H1 (cell line): ENCODE measurements around the gene SPECC1. TPM values are rescaled to one million over a fixed set of nuclear protein-coding genes. Genes with fewer than 3 reads are reported as not detected.

Experiments used
- CTCF ChIA-PET: fragments of 300-600 bp; sonication (Branson Sonifier 250); formaldehyde crosslinking; loops from one replicate; lab custom pipeline; 2021; ENCODE audit not compliant: partially characterized antibody; lab: Charles Lee
- POLR2A ChIA-PET: fragments of 300-600 bp; sonication (Branson Sonifier 250); formaldehyde crosslinking; loops from one replicate; lab custom pipeline; 2021; ENCODE audit warnings: inconsistent platforms; ENCODE audit not compliant: partially characterized antibody; lab: Charles Lee
- DNase-seq, 2 experiments: peaks; one replicate each; pipeline versions ENCODE4 v3.0.0 to v3.0.0-alpha.2; 2010 to 2022; ENCODE audit warnings: low spot score in 2 of 2, low read depth in 1 of 2, mixed read lengths in 1 of 2
- FAIRE-seq: peaks from 2 replicates; lab custom pipeline; 2011; peaks lifted over from hg19 to GRCh38; lab: Jason Lieb, UNC
- H2AFZ ChIP-seq: 2 replicates; pipeline ENCODE4 v1.8.1; 2012; ENCODE audit warnings: low read length, inconsistent platforms
- H2AK5ac ChIP-seq: 2 replicates; pipeline ENCODE4 v1.6.1; 2013; ENCODE audit warnings: low read depth, low read length
- H2BK120ac ChIP-seq: replicated peaks from 2 replicates; pipeline ENCODE3; 2013; ENCODE audit warnings: low read depth, low read length, inconsistent platforms
- H2BK12ac ChIP-seq: 2 replicates; pipeline ENCODE4 v1.6.1; 2013; ENCODE audit warnings: low read depth, low read length
- H2BK15ac ChIP-seq: 2 replicates; pipeline ENCODE4 v1.6.1; 2013; ENCODE audit warnings: low read length
- H2BK20ac ChIP-seq: 2 replicates; pipeline ENCODE4 v1.6.1; 2013; ENCODE audit warnings: low read length
- H2BK5ac ChIP-seq: 2 replicates; pipeline ENCODE4 v1.6.1; 2013; ENCODE audit warnings: low read depth, low read length
- H3K14ac ChIP-seq: 2 replicates; pipeline ENCODE4 v1.6.1; 2013; ENCODE audit warnings: inconsistent platforms; ENCODE audit not compliant: insufficient read length
- H3K18ac ChIP-seq: 2 replicates; pipeline ENCODE4 v1.6.1; 2013; ENCODE audit warnings: low read length; ENCODE audit errors: extremely low read depth
- H3K23ac ChIP-seq: 2 replicates; pipeline ENCODE4 v1.6.1; 2013; ENCODE audit warnings: inconsistent platforms; ENCODE audit not compliant: insufficient read length
- H3K23me2 ChIP-seq: 2 replicates; pipeline ENCODE4 v1.6.1; 2013; ENCODE audit warnings: low read depth, low read length
- H3K27ac ChIP-seq: 2 replicates; pipeline ENCODE4 v1.6.1; 2011; ENCODE audit warnings: low read depth, low read length, inconsistent platforms
- H3K27me3 ChIP-seq, 4 experiments: replicated peaks in 1 of 4; 1 replicate in 1 of 4; 2 replicates in 3 of 4; pipeline versions ENCODE4 v1.6.1 to v1.8.1; 2011 to 2013; ENCODE audit warnings: low read length in 3 of 4, mild to moderate bottlenecking in 3 of 4, inconsistent platforms in 2 of 4, mixed read lengths in 2 of 4, moderate library complexity in 1 of 4; ENCODE audit not compliant: control insufficient read depth in 3 of 4, insufficient read depth in 3 of 4; ENCODE audit errors: extremely low read depth in 1 of 4
- H3K36me3 ChIP-seq, 4 experiments: 2 replicates each; pipeline versions ENCODE4 v1.6.1 to v1.8.1; 2011 to 2013; ENCODE audit warnings: mild to moderate bottlenecking in 4 of 4, low read length in 3 of 4, moderate library complexity in 2 of 4, control low read depth in 1 of 4, inconsistent platforms in 1 of 4; ENCODE audit not compliant: insufficient read depth in 4 of 4, control insufficient read depth in 2 of 4
- H3K4ac ChIP-seq: replicated peaks from 2 replicates; pipeline ENCODE3; 2013; ENCODE audit warnings: low read length, low read depth, mixed read lengths, inconsistent platforms; ENCODE audit not compliant: insufficient read length
- H3K4me1 ChIP-seq, 4 experiments: replicated peaks in 1 of 4; 1 replicate in 1 of 4; 2 replicates in 3 of 4; pipeline versions ENCODE4 v1.6.1 to v1.8.1; 2011 to 2013; ENCODE audit warnings: low read length in 3 of 4, inconsistent platforms in 2 of 4, mixed read lengths in 1 of 4; ENCODE audit not compliant: insufficient read depth in 4 of 4, control insufficient read depth in 3 of 4
- H3K4me2 ChIP-seq, 2 experiments: 2 replicates each; pipeline versions ENCODE4 v1.6.1 to v1.8.1; 2011 to 2013; ENCODE audit warnings: low read depth in 2 of 2, low read length in 2 of 2, control low read depth in 1 of 2, inconsistent platforms in 1 of 2, mild to moderate bottlenecking in 1 of 2; ENCODE audit not compliant: insufficient read depth in 1 of 2
- H3K4me3 ChIP-seq, 4 experiments: fragments of 200-600, 300-600 bp in 1 of 4; sonication (generic), shearing (Covaris generic), sonication (Bioruptor Twin) in 1 of 4; 2 replicates each; pipeline versions ENCODE4 v1.5.1 to v1.8.1; 2011 to 2016; ENCODE audit warnings: low read length in 4 of 4, low read depth in 3 of 4, control low read depth in 2 of 4, inconsistent platforms in 2 of 4, mild to moderate bottlenecking in 2 of 4, mixed read lengths in 1 of 4, moderate library complexity in 1 of 4; ENCODE audit not compliant: insufficient read depth in 2 of 4; ENCODE audit errors: extremely low read depth in 1 of 4
- H3K56ac ChIP-seq: replicated peaks from 2 replicates; pipeline ENCODE3; 2013; ENCODE audit warnings: low read depth, mild to moderate bottlenecking, mixed read lengths, low read length, inconsistent platforms; ENCODE audit not compliant: insufficient read length
- H3K79me1 ChIP-seq: 2 replicates; pipeline ENCODE4 v1.6.1; 2013; ENCODE audit warnings: low read depth, low read length, control low read depth
- H3K79me2 ChIP-seq, 2 experiments: 2 replicates each; pipeline versions ENCODE4 v1.6.1 to v1.8.1; 2012 to 2013; ENCODE audit warnings: low read length in 2 of 2, mild to moderate bottlenecking in 2 of 2, inconsistent platforms in 1 of 2; ENCODE audit not compliant: insufficient read depth in 2 of 2, control insufficient read depth in 1 of 2
- H3K9ac ChIP-seq, 4 experiments: replicated peaks in 1 of 4; 1 replicate in 1 of 4; 2 replicates in 3 of 4; pipeline versions ENCODE4 v1.6.1 to v1.8.1; 2011 to 2013; ENCODE audit warnings: low read depth in 3 of 4, low read length in 3 of 4, control low read depth in 2 of 4, mild to moderate bottlenecking in 2 of 4, moderate library complexity in 2 of 4, inconsistent platforms in 1 of 4; ENCODE audit errors: extremely low read depth in 1 of 4
- H3K9me3 ChIP-seq, 2 experiments: 2 replicates each; pipeline versions ENCODE4 v1.6.1 to v1.8.1; 2012 to 2013; ENCODE audit warnings: mild to moderate bottlenecking in 2 of 2, moderate library complexity in 2 of 2, control low read depth in 1 of 2, inconsistent platforms in 1 of 2, low read depth in 1 of 2, low read length in 1 of 2, mixed read lengths in 1 of 2; ENCODE audit not compliant: insufficient read depth in 2 of 2
- H4K20me1 ChIP-seq, 2 experiments: replicated peaks in 1 of 2; 2 replicates each; pipeline versions ENCODE3 to v1.8.1; 2011 to 2013; ENCODE audit warnings: inconsistent platforms in 2 of 2, low read length in 2 of 2, mild to moderate bottlenecking in 1 of 2; ENCODE audit not compliant: insufficient read depth in 2 of 2, control insufficient read depth in 1 of 2
- H4K5ac ChIP-seq: 2 replicates; pipeline ENCODE4 v1.6.1; 2013; ENCODE audit warnings: low read length, low read depth, mixed read lengths, inconsistent platforms; ENCODE audit not compliant: insufficient read length
- H4K8ac ChIP-seq: 2 replicates; pipeline ENCODE4 v1.8.0; 2013; ENCODE audit warnings: mild to moderate bottlenecking, moderate library complexity, low read length, inconsistent platforms; ENCODE audit not compliant: insufficient read depth; ENCODE audit errors: extremely low read depth
- H4K91ac ChIP-seq: replicated peaks from 2 replicates; pipeline ENCODE3; 2013; ENCODE audit warnings: low read length, mixed read lengths, inconsistent platforms; ENCODE audit not compliant: insufficient read length
- ASH2L ChIP-seq: fragments of 200-600, 300-600 bp; sonication (generic); IDR thresholded peaks from one replicate; pipeline ENCODE4 v1.7.1; 2017; ENCODE audit warnings: low read length
- ATF3 ChIP-seq: IDR thresholded peaks from 2 replicates; pipeline ENCODE4 v1.6.1; 2011; ENCODE audit warnings: low read depth, mild to moderate bottlenecking, low read length; ENCODE audit not compliant: insufficient read depth
- JUND ChIP-seq: IDR thresholded peaks from 2 replicates; pipeline ENCODE4 v1.6.1; 2011; ENCODE audit warnings: mild to moderate bottlenecking, improper control_type of control experiment, low read length
- KDM5A ChIP-seq: fragments of 200-600 bp; IDR thresholded peaks from 2 replicates; pipeline ENCODE4 v1.7.1; 2012; ENCODE audit warnings: mild to moderate bottlenecking, low read length, inconsistent platforms, mixed read lengths
- NANOG ChIP-seq: IDR thresholded peaks from 2 replicates; pipeline ENCODE4 v1.6.1; 2011; ENCODE audit warnings: low read length, low read depth, mild to moderate bottlenecking, inconsistent platforms; ENCODE audit not compliant: insufficient read depth, poor library complexity, severe bottlenecking
- PHF8 ChIP-seq: fragments of 200-600 bp; sonication (generic); conservative IDR thresholded peaks from 2 replicates; pipeline ENCODE4 v1.7.1; 2012; ENCODE audit warnings: low read depth, mild to moderate bottlenecking, inconsistent platforms, low read length, moderate library complexity
- POLR2AphosphoS5 ChIP-seq: IDR thresholded peaks from 2 replicates; pipeline ENCODE4 v1.6.1; 2011; ENCODE audit warnings: low read depth, low read length
- RFX5 ChIP-seq: IDR thresholded peaks from 2 replicates; pipeline ENCODE4 v1.6.1; 2011; ENCODE audit warnings: low read depth, low read length, improper control_type of control experiment, borderline replicate concordance
- SAP30 ChIP-seq: fragments of 300-600 bp; sonication (generic); IDR thresholded peaks from 2 replicates; pipeline ENCODE4 v1.7.1; 2012; ENCODE audit warnings: low read length, moderate library complexity, mild to moderate bottlenecking, inconsistent platforms; ENCODE audit not compliant: insufficient read depth, insufficient replicate concordance
- SIRT6 ChIP-seq: IDR thresholded peaks from one replicate; pipeline ENCODE4 v1.7.1; 2012; ENCODE audit warnings: low read length, inconsistent platforms
- SP4 ChIP-seq: IDR thresholded peaks from 2 replicates; pipeline ENCODE4 v1.6.1; 2012; ENCODE audit warnings: low read length, inconsistent platforms
- WGBS, 2 experiments: shearing (Covaris generic) in 1 of 2; methylation state at CpG; one replicate each; pipeline versions ENCODE4 v1.1.6 to v1.1.7; 2013 to 2015; ENCODE audit warnings: low lambda C conversion rate in 2 of 2, mixed read lengths in 2 of 2, inconsistent platforms in 1 of 2, low coverage in 1 of 2, missing lambda C conversion rate in 1 of 2; ENCODE audit not compliant: insufficient replicate concordance in 2 of 2, insufficient coverage in 1 of 2, insufficient read length in 1 of 2; ENCODE audit errors: extremely low coverage in 1 of 2, missing lambda C conversion rate in 1 of 2; 5-methylcytosine and 5-hydroxymethylcytosine counted together
- polyA plus RNA-seq, 7 experiments: library from polyadenylated mRNA; depleted of rRNA in 3 of 7; stranded (reverse) in 5 of 7; unstranded in 2 of 7; fragments of >200 nt in 5 of 7; fragments of 200-250 nt in 2 of 7; gene quantifications; 1 replicate in 5 of 7; 2 replicates in 1 of 7; 4 replicates in 1 of 7; pipeline versions ENCODE4 v1.2.1 to v1.2.3, GENCODE V29; 2011 to 2013; ENCODE audit warnings: missing spikeins in 2 of 7, mixed read lengths in 2 of 7
- total RNA-seq: library from RNA; stranded (reverse); fragmentation: NEBNext Ultra II Directional; extraction: Animal tissue kit (Norgen Biotek cat#: 25700); gene quantifications from 2 replicates; pipeline ENCODE4 v1.2.1, GENCODE V29; 2021

Gene SPECC1
- total and polyA plus RNA-seq, 2 of the 8 experiments (the other 6 are each of a cell fraction or from before 2014, with no cell fraction given), result 35.8 to 87.9 TPM

- Histone ChIP-seq H3K14ac (no peak overlapping the region), H3K9me3 (no peaks in the 10 kb centered on the region), H2BK12ac (0 out of 2 replicates have a peak overlapping the region, but pooled peaks have one; percentile 63), H3K79me1 (peaks cover 6% of the 10 kb centered on the region; the same call in 1 of the 2 replicates), H2AK5ac (peak overlapping the region; percentile 98; the same call in 1 of the 2 replicates), H2BK5ac (peak overlapping the region; percentile 98), H3K4me1 (peaks cover 2 to 9% (median 3%) of the 10 kb centered on the region in 4 experiments; a peak in 4 of 7 replicates), H3K9ac (peak overlapping the region; percentile 61 to 92 (median 88)), H3K23ac (no peak overlapping the region), H2AFZ (no peak overlapping the region), H2BK15ac (no peak overlapping the region), H3K4me3 (peak overlapping the region; percentile 78 to 98 (median 90)), H3K18ac (peak overlapping the region; percentile 100), H4K5ac (peak overlapping the region; percentile 86), H3K4ac (peak overlapping the region; percentile 17), H3K27ac (peak overlapping the region; percentile 91), H4K20me1 (peaks cover 0 to 3% of the 10 kb centered on the region in 2 experiments), H4K91ac (peak overlapping the region; percentile 96), H3K23me2 (peaks cover 19% of the 10 kb centered on the region), H3K79me2 (peaks cover 22 to 40% of the 10 kb centered on the region in 2 experiments), H2BK20ac (peak overlapping the region; percentile 8; the same call in 1 of the 2 replicates), H4K8ac (peak overlapping the region; percentile 97), H3K56ac (peak overlapping the region; percentile 95), H2BK120ac (peak overlapping the region; percentile 3), H3K4me2 (peak overlapping the region; percentile 73 to 79), H3K36me3 (no peaks in the 10 kb centered on the region; a peak in 1 of 8 replicates), H3K27me3 (no peaks in the 10 kb centered on the region)
- FAIRE-seq, result no peak
- ChIA-PET CTCF (interaction anchor here (1.0 to 1.5 kb wide), 2 partner anchors 12 to 32 kb away, joined by 3 to 4 read pairs; no protein-coding TSS in a partner anchor), POLR2A (interaction anchor here (0.8 to 1.8 kb wide), 17 partner anchors 8 to 330 kb away, joined by 3 to 11 read pairs (median 6); partner anchors contain the start of genes SPECC1 and ULK2)
- DNase-seq, result no peak
- 3% methylated on average over 22 of the region's 22 CpGs; no CpG with 5 or more reads in 1 of the 2 experiments for WGBS, 2 experiments
- no peak for TF ChIP-seq SIRT6
- TF ChIP-seq RFX5, result no peak
- TF ChIP-seq JUND, result no peak
- peak; percentile 19 for TF ChIP-seq ASH2L
- no peak for TF ChIP-seq SP4
- peak; percentile 30; the same call in 1 of the 2 replicates for TF ChIP-seq POLR2AphosphoS5
- TF ChIP-seq NANOG, result no peak
- no peak for TF ChIP-seq PHF8
- no peak for TF ChIP-seq KDM5A
- no peak for TF ChIP-seq SAP30
- no peak for TF ChIP-seq ATF3
These were observed 30.9 kb upstream of the SPECC1 start for GRCh38 chr17:19978209-19978802.
